OCI-LY7 (cell line): ENCODE measurements around the gene KCNN3. TPM values are rescaled to one million over a fixed set of nuclear protein-coding genes. Genes with fewer than 3 reads are reported as not detected.

Experiments
- BruUV-seq: library from RNA; stranded (reverse); fragments of 400-500 nt; replicated peaks from 2 replicates; lab custom pipeline; 2021; lab: Mats Ljungman, UMichigan
- CTCF ChIA-PET: fragments of 300-600 bp; sonication (Branson Sonifier 250); formaldehyde crosslinking; loops from one replicate; lab custom pipeline; 2022; ENCODE audit warnings: antibody characterized with exemption; ENCODE audit not compliant: unreplicated experiment; lab: Charles Lee
- POLR2A ChIA-PET: fragments of 300-600 bp; sonication (Branson Sonifier 250); formaldehyde crosslinking; loops from one replicate; lab custom pipeline; 2022; ENCODE audit warnings: antibody characterized with exemption; lab: Charles Lee
- DNase-seq: peaks from one replicate; pipeline ENCODE4 v3.0.0-alpha.2; 2015; ENCODE audit warnings: low spot score
- H2AFZ ChIP-seq: fragments of 200-600 bp; sonication (generic), shearing (Covaris generic); 2 replicates; pipeline ENCODE4 v1.6.1; 2014; ENCODE audit warnings: mild to moderate bottlenecking, antibody characterized with exemption, low read length, moderate library complexity
- H3K27ac ChIP-seq: fragments of 200-600 bp; sonication (generic); 2 replicates; pipeline ENCODE4 v1.5.1; 2014; ENCODE audit warnings: mixed run types, low read depth, mild to moderate bottlenecking, moderate library complexity, low read length, inconsistent platforms; ENCODE audit not compliant: poor library complexity, severe bottlenecking
- H3K36me3 ChIP-seq: fragments of 200-600 bp; sonication (generic); 2 replicates; pipeline ENCODE4 v1.6.1; 2014; ENCODE audit warnings: mild to moderate bottlenecking, antibody characterized with exemption, low read length, moderate library complexity, mixed read lengths; ENCODE audit not compliant: insufficient read depth
- H3K4me1 ChIP-seq: fragments of 200-600 bp; sonication (generic); 2 replicates; pipeline ENCODE4 v1.5.1; 2014; ENCODE audit warnings: mild to moderate bottlenecking, low read length; ENCODE audit not compliant: insufficient read depth, poor library complexity, severe bottlenecking
- H3K4me2 ChIP-seq: fragments of 200-600 bp; sonication (generic); 2 replicates; pipeline ENCODE4 v1.6.1; 2014; ENCODE audit warnings: mild to moderate bottlenecking, low read length
- H3K4me3 ChIP-seq: fragments of 200-600 bp; sonication (generic); 2 replicates; pipeline ENCODE4 v1.5.1; 2014; ENCODE audit warnings: mild to moderate bottlenecking, low read depth, low read length; ENCODE audit not compliant: poor library complexity, severe bottlenecking
- H3K79me2 ChIP-seq: fragments of 200-600 bp; sonication (generic); 2 replicates; pipeline ENCODE4 v1.6.1; 2016; ENCODE audit warnings: low read depth, mild to moderate bottlenecking, low read length, moderate library complexity, mixed read lengths; ENCODE audit not compliant: insufficient read depth
- H3K9me2 ChIP-seq: fragments of 200-600 bp; sonication (generic); 2 replicates; pipeline ENCODE4 v1.6.1; 2016; ENCODE audit warnings: mild to moderate bottlenecking, low read length, mixed read lengths; ENCODE audit not compliant: insufficient read depth
- H3K9me3 ChIP-seq: fragments of 200-600 bp; sonication (generic); 2 replicates; pipeline ENCODE4 v1.6.1; 2014; ENCODE audit warnings: mild to moderate bottlenecking, mixed run types, low read length, mixed read lengths
- H4K20me1 ChIP-seq: fragments of 200-600 bp; sonication (generic); 2 replicates; pipeline ENCODE4 v1.6.1; 2014; ENCODE audit warnings: mild to moderate bottlenecking, antibody characterized with exemption, low read length, moderate library complexity, mixed read lengths; ENCODE audit not compliant: insufficient read depth
- CTCF ChIP-seq: fragments of 200-600 bp; sonication (generic); conservative IDR thresholded peaks from 2 replicates; pipeline ENCODE4 v1.5.1; 2014; ENCODE audit warnings: mild to moderate bottlenecking, antibody characterized with exemption, low read length, moderate library complexity, mixed read lengths
- EZH2phosphoT487 ChIP-seq: fragments of 200-600 bp; sonication (generic); IDR thresholded peaks from 2 replicates; pipeline ENCODE4 v1.6.1; 2018; ENCODE audit warnings: low read depth, borderline replicate concordance, mild to moderate bottlenecking, mixed run types, antibody characterized with exemption, low read length, moderate library complexity, mixed read lengths
- intact Hi-C: fragments of 100-400 bp; cut with micrococcal nuclease; formaldehyde crosslinking; loops from one replicate; pipeline ENCODE4 v1.10.0; 2022; ENCODE audit not compliant: unreplicated experiment
- total RNA-seq, 2 experiments: library from RNA; depleted of rRNA in 1 of 2; stranded (reverse); fragments of >200 nt in 1 of 2; shearing (Covaris generic) in 1 of 2; gene quantifications; 2 replicates each; pipeline ENCODE4 v1.2.3, GENCODE V29; 2014 to 2022

KCNN3 gene
- total RNA-seq, 2 experiments from 2014 or later, result 14.8 to 50.8 TPM

DNA sequence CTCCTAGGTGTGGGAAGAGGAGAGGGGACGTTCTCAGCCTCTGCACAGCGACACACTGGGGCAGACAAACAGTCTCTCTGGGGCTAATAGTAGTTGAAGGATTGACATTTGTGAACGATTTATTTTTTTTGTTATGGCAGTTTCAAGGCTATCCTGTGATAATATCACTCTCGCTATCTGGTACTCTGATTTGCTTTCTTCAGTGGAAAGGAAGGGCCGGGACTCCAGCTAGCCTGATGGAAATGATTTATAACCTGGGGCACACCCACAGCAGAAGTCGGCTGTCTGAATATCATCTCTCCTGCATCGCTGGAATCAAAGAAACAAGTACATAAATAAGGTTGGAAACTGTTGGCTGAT, 122.7 kb downstream of the KCNN3 start:
- intact Hi-C loops, result no loop called here
- Histone ChIP-seq H3K9me2 (no peaks in the 10 kb centered on the region), H3K4me1 (no peaks in the 10 kb centered on the region), H3K4me3 (no peak overlapping the region), H4K20me1 (no peaks in the 10 kb centered on the region), H3K9me3 (no peaks in the 10 kb centered on the region), H3K27ac (no peak overlapping the region), H2AFZ (no peak overlapping the region), H3K4me2 (no peak overlapping the region), H3K36me3 (peaks cover 14% of the 10 kb centered on the region; the same call in 1 of the 2 replicates), H3K79me2 (no peaks in the 10 kb centered on the region)
- DNase-seq, result no peak
- ChIA-PET CTCF (no interaction called here), POLR2A (no interaction called here)
- no TSS peak for BruUV-seq
- no peak for TF ChIP-seq EZH2phosphoT487
- TF ChIP-seq CTCF, result no peak

GRCh38 chr1:154746622-154747299, 123.3 kb downstream of the KCNN3 start:
- no TSS peak for BruUV-seq
- no peaks in the 10 kb centered on the region for H3K4me1 ChIP-seq
- H3K36me3 ChIP-seq, result peaks cover 20% of the 10 kb centered on the region; the same call in 1 of the 2 replicates
- CTCF ChIA-PET, result no interaction called here
- no peak overlapping the region for H2AFZ ChIP-seq
- H4K20me1 ChIP-seq, result no peaks in the 10 kb centered on the region
- no peak overlapping the region for H3K27ac ChIP-seq
- POLR2A ChIA-PET, result interaction anchor here (0.7 kb wide), 1 partner anchor 115 kb away, joined by 5 read pairs; no protein-coding TSS in a partner anchor
- no peaks in the 10 kb centered on the region for H3K9me3 ChIP-seq
- intact Hi-C loops, result no loop called here
- H3K79me2 ChIP-seq, result no peaks in the 10 kb centered on the region
- no peak overlapping the region for H3K4me3 ChIP-seq
- H3K4me2 ChIP-seq, result no peak overlapping the region
- DNase-seq, result no peak
- TF ChIP-seq EZH2phosphoT487 (no peak), CTCF (no peak)
- H3K9me2 ChIP-seq, result no peaks in the 10 kb centered on the region

- no peak for TF ChIP-seq CTCF
- TF ChIP-seq EZH2phosphoT487, result no peak
- Histone ChIP-seq H3K4me2 (no peak overlapping the region), H2AFZ (no peak overlapping the region), H3K27ac (no peak overlapping the region), H3K4me3 (no peak overlapping the region), H3K36me3 (peaks cover 28% of the 10 kb centered on the region), H3K79me2 (no peaks in the 10 kb centered on the region), H3K9me3 (no peaks in the 10 kb centered on the region), H4K20me1 (no peaks in the 10 kb centered on the region), H3K4me1 (no peaks in the 10 kb centered on the region), H3K9me2 (no peaks in the 10 kb centered on the region)
- intact Hi-C loops, result no loop called here
- no TSS peak for BruUV-seq
- ChIA-PET CTCF (no interaction called here), POLR2A (no interaction called here)
- DNase-seq, result no peak
These were observed 124.2 kb downstream of the KCNN3 start for GRCh38 chr1:154745750-154746425.
